ENCODE results near the gene C7orf57.

C7orf57 gene

DNA sequence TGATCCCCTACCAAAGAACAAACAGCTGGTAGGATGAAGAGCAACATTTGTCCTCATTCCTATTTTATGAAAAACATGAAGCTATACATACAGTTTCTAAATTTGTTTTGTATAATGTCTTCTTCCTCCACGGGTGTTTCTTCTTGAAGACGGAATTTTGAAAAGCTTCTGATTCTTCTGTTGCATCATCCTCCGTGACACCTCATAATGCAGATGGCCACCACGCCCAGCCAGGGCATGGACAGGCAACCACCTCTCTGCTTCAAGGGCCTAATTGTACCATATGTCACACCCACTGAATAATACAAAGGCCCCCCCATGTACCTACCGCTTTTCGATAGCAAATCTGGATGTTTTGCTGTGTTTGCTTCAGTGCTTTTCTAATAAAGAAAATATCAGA is 6.4 kb upstream of the C7orf57 start, which contains the start of gene SUN3:
TSS of gene SUN3 (minus strand) at position 170 of the 400 bp plus-strand sequence. CDS start at position 1, 169 bp downstream.
- Histone ChIP-seq H2AFZ (ENCODE audit: low read length) (no peak within 1 kb of the TSS), H3K79me2 (ENCODE audit: low read length) (no peaks in the 10 kb centered on the region)

DNA sequence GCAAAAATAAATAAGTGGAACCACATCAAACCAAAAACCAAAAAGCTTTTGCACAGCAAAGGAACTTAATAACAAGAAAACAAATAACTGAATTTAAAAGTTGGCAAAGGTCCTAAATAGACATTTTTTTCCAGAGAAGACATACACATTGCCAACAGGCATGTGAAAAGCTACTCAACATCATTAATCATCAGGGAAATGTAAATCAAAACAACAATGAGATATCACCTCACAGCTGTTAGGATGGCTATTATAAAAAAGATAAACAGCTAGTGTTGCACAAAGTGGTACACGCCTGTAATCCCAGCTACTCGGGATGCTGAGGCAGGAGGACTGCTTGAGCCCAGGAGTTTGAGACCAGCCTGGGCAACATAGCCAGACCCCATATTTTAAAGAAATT is 4.2 kb upstream of the C7orf57 start:
- Histone ChIP-seq H4K20me1 (ENCODE audit: insufficient read depth, low read length) (no peaks in the 10 kb centered on the region), H3K4me3 (ENCODE audit: low read length) (no peak overlapping the region), H3K9me3 (replicated peaks; ENCODE audit: insufficient read depth, low read length) (no peaks in the 10 kb centered on the region), H3K9me2 (replicated peaks; ENCODE audit: insufficient read depth, low read length) (no peaks in the 10 kb centered on the region), H3K27me3 (replicated peaks; ENCODE audit: insufficient read depth, low read length) (peaks cover 3% of the 10 kb centered on the region; the same call in 1 of the 2 replicates), H3K9ac (ENCODE audit: low read length) (no peak overlapping the region), H3K27ac (ENCODE audit: low read length) (no peak overlapping the region), H3K4me1 (ENCODE audit: low read length) (no peaks in the 10 kb centered on the region), H3F3A (ENCODE audit: insufficient read depth, low read length) (no peaks in the 10 kb centered on the region), H3K4me2 (ENCODE audit: low read depth, low read length) (no peak overlapping the region), H3K36me3 (replicated peaks; ENCODE audit: insufficient read depth, low read length) (no peaks in the 10 kb centered on the region), H2AFZ (ENCODE audit: low read length) (no peak overlapping the region), H3K79me2 (ENCODE audit: low read length) (no peaks in the 10 kb centered on the region)
- DNase-seq = no peak
- TF ChIP-seq, protein P1, sequence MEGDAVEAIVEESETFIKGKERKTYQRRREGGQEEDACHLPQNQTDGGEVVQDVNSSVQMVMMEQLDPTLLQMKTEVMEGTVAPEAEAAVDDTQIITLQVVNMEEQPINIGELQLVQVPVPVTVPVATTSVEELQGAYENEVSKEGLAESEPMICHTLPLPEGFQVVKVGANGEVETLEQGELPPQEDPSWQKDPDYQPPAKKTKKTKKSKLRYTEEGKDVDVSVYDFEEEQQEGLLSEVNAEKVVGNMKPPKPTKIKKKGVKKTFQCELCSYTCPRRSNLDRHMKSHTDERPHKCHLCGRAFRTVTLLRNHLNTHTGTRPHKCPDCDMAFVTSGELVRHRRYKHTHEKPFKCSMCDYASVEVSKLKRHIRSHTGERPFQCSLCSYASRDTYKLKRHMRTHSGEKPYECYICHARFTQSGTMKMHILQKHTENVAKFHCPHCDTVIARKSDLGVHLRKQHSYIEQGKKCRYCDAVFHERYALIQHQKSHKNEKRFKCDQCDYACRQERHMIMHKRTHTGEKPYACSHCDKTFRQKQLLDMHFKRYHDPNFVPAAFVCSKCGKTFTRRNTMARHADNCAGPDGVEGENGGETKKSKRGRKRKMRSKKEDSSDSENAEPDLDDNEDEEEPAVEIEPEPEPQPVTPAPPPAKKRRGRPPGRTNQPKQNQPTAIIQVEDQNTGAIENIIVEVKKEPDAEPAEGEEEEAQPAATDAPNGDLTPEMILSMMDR (IDR thresholded peaks at IDR 0.05; ENCODE audit: low read length) = no peak
- TF ChIP-seq EZH2 (optimal IDR thresholded peaks at IDR 0.05; ENCODE audit: low read depth, low read length) = no peak
- no peak for TF ChIP-seq EZH2phosphoT487 (IDR thresholded peaks at IDR 0.05; ENCODE audit: low read length)

More for the DNA sequence above, 6.4 kb upstream of the C7orf57 start, which contains the start of gene SUN3:
- no peak for DNase-seq
- Histone ChIP-seq H3K27me3 (replicated peaks; ENCODE audit: insufficient read depth, low read length) (no peaks in the 10 kb centered on the region), H3K9me3 (replicated peaks; ENCODE audit: insufficient read depth, low read length) (no peaks in the 10 kb centered on the region), H4K20me1 (ENCODE audit: insufficient read depth, low read length) (no peaks in the 10 kb centered on the region), H3K4me2 (ENCODE audit: low read depth, low read length) (no peak within 1 kb of the TSS), H3K9ac (ENCODE audit: low read length) (no peak within 1 kb of the TSS), H3K27ac (ENCODE audit: low read length) (no peak within 1 kb of the TSS), H3K4me3 (ENCODE audit: low read length) (no peak within 1 kb of the TSS), H3F3A (ENCODE audit: insufficient read depth, low read length) (no peaks in the 10 kb centered on the region), H3K9me2 (replicated peaks; ENCODE audit: insufficient read depth, low read length) (no peaks in the 10 kb centered on the region), H3K36me3 (replicated peaks; ENCODE audit: insufficient read depth, low read length) (no peaks in the 10 kb centered on the region), H3K4me1 (ENCODE audit: low read length) (no peaks in the 10 kb centered on the region)
- TF ChIP-seq EZH2phosphoT487 (IDR thresholded peaks at IDR 0.05; ENCODE audit: low read length) (no peak), EZH2 (optimal IDR thresholded peaks at IDR 0.05; ENCODE audit: low read depth, low read length) (no peak)
- TF ChIP-seq, protein P1 (IDR thresholded peaks at IDR 0.05; ENCODE audit: low read length) = no peak

DNA sequence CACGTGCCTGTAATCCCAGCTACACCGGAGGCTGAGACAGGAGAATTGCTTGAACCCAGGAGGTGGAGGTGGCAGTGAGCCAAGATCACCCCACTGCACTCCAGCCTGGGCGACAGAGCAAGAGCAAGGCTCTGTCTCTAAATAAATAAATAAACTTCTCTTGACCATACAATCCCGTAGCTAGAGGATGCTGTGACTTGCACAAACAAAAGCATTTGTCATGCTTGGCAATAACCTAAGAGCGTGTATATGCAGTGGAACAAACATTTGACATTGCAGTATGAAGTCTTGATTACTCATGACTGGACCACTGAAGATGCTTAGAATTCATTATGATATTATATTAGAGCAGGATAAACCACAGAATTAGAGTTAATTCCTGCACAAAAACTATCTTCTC is 1.4 kb upstream of the C7orf57 start:
- no peak overlapping the region for H3K27ac ChIP-seq (ENCODE audit: low read length)
- no peak overlapping the region for H3K4me3 ChIP-seq (ENCODE audit: low read length)
- TF ChIP-seq, protein P1 (IDR thresholded peaks at IDR 0.05; ENCODE audit: low read length) = no peak
- TF ChIP-seq EZH2phosphoT487 (IDR thresholded peaks at IDR 0.05; ENCODE audit: low read length) (no peak), EZH2 (optimal IDR thresholded peaks at IDR 0.05; ENCODE audit: low read depth, low read length) (no peak)
- no peaks in the 10 kb centered on the region for H3K4me1 ChIP-seq (ENCODE audit: low read length)
- peaks cover 9% of the 10 kb centered on the region; the same call in 1 of the 2 replicates for H3K27me3 ChIP-seq (replicated peaks; ENCODE audit: insufficient read depth, low read length)
- H3K9ac ChIP-seq (ENCODE audit: low read length) = no peak overlapping the region
- H3K36me3 ChIP-seq (replicated peaks; ENCODE audit: insufficient read depth, low read length) = no peaks in the 10 kb centered on the region
- no peaks in the 10 kb centered on the region for H3K9me3 ChIP-seq (replicated peaks; ENCODE audit: insufficient read depth, low read length)
- no peaks in the 10 kb centered on the region for H3K9me2 ChIP-seq (replicated peaks; ENCODE audit: insufficient read depth, low read length)
- no peak overlapping the region for H3K4me2 ChIP-seq (ENCODE audit: low read depth, low read length)
- no peaks in the 10 kb centered on the region for H3K79me2 ChIP-seq (ENCODE audit: low read length)
- no peaks in the 10 kb centered on the region for H4K20me1 ChIP-seq (ENCODE audit: insufficient read depth, low read length)
- no peak for DNase-seq
- no peaks in the 10 kb centered on the region for H3F3A ChIP-seq (ENCODE audit: insufficient read depth, low read length)
- no peak overlapping the region for H2AFZ ChIP-seq (ENCODE audit: low read length)
